Neural cell (in vitro differentiated cells): ENCODE data around the gene PANX1. TPM values are rescaled to one million over a fixed set of nuclear protein-coding genes. Genes with fewer than 3 reads are reported as not detected.

Source experiments
- H2AFZ ChIP-seq: fragments of 200-600, 300-800 bp; sonication (generic), shearing (Covaris generic); 2 replicates; pipeline ENCODE4 v1.6.0; 2014; ENCODE audit warnings: low read depth, mild to moderate bottlenecking, antibody characterized with exemption, low read length, moderate library complexity
- H3F3A ChIP-seq: fragments of 200-600 bp; shearing (Covaris generic); 2 replicates; pipeline ENCODE4 v1.6.1; 2016; ENCODE audit warnings: mild to moderate bottlenecking, moderate library complexity, mixed read lengths, antibody characterized with exemption, low read length; ENCODE audit not compliant: insufficient read depth, poor library complexity, severe bottlenecking
- H3K27ac ChIP-seq: fragments of 200-600, 300-800 bp; sonication (generic), shearing (Covaris generic); 2 replicates; pipeline ENCODE4 v1.5.1; 2014; ENCODE audit warnings: mild to moderate bottlenecking, low read length, moderate library complexity
- H3K27me3 ChIP-seq: fragments of 300-800, 200-600 bp; sonication (generic), shearing (Covaris generic); 2 replicates; pipeline ENCODE4 v1.6.0; 2014; ENCODE audit warnings: mild to moderate bottlenecking, low read depth, low read length, moderate library complexity; ENCODE audit not compliant: insufficient read depth
- H3K36me3 ChIP-seq: fragments of 300-800, 200-600 bp; sonication (generic), shearing (Covaris generic); 2 replicates; pipeline ENCODE4 v1.5.1; 2014; ENCODE audit warnings: mild to moderate bottlenecking, antibody characterized with exemption, low read length, moderate library complexity; ENCODE audit not compliant: insufficient read depth
- H3K4me2 ChIP-seq: fragments of 300-800, 200-600 bp; sonication (generic), shearing (Covaris generic); 2 replicates; pipeline ENCODE4 v1.6.0; 2014; ENCODE audit warnings: mild to moderate bottlenecking, low read length
- H3K4me3 ChIP-seq: fragments of 300-800, 200-600 bp; sonication (generic), shearing (Covaris generic); 2 replicates; pipeline ENCODE4 v1.5.1; 2014; ENCODE audit warnings: mild to moderate bottlenecking, low read length, moderate library complexity
- H3K79me2 ChIP-seq: fragments of 200-600 bp; shearing (Covaris generic); replicated peaks from 2 replicates; pipeline ENCODE4 v1.6.0; 2014; ENCODE audit warnings: mild to moderate bottlenecking, low read length, moderate library complexity; ENCODE audit not compliant: insufficient read depth
- H3K9ac ChIP-seq: fragments of 300-800, 200-600 bp; sonication (generic), shearing (Covaris generic); 2 replicates; pipeline ENCODE4 v1.6.1; 2016; ENCODE audit warnings: mild to moderate bottlenecking, low read length, mixed read lengths
- H3K9me2 ChIP-seq: fragments of 200-600 bp; shearing (Covaris generic); 2 replicates; pipeline ENCODE4 v1.6.1; 2016; ENCODE audit warnings: mild to moderate bottlenecking, low read length, mixed read lengths; ENCODE audit not compliant: insufficient read depth
- H3K9me3 ChIP-seq: fragments of 200-600, 300-800 bp; sonication (generic), shearing (Covaris generic); 2 replicates; pipeline ENCODE4 v1.6.1; 2016; ENCODE audit warnings: mild to moderate bottlenecking, mixed run types, low read length, moderate library complexity, mixed read lengths
- H4K20me1 ChIP-seq: fragments of 200-600 bp; shearing (Covaris generic); 2 replicates; pipeline ENCODE4 v1.6.1; 2016; ENCODE audit warnings: mild to moderate bottlenecking, mixed run types; ENCODE audit not compliant: insufficient read depth
- CTCF ChIP-seq: fragments of 450-650 bp; IDR thresholded peaks from 2 replicates; pipeline ENCODE4 v1.5.1; 2014; ENCODE audit warnings: antibody characterized with exemption, mild to moderate bottlenecking, moderate library complexity; ENCODE audit not compliant: poor library complexity, severe bottlenecking
- EP300 ChIP-seq: fragments of 450-650 bp; conservative IDR thresholded peaks from 2 replicates; pipeline ENCODE4 v1.6.1; 2014; ENCODE audit warnings: antibody characterized with exemption, mild to moderate bottlenecking, moderate library complexity; ENCODE audit not compliant: poor library complexity, severe bottlenecking
- EZH2 ChIP-seq: fragments of 200-600, 300-800 bp; shearing (Covaris generic), sonication (generic); IDR thresholded peaks from 2 replicates; pipeline ENCODE4 v1.6.1; 2014; ENCODE audit warnings: antibody characterized with exemption, low read length, borderline replicate concordance, mild to moderate bottlenecking; ENCODE audit not compliant: insufficient read depth, poor library complexity, severe bottlenecking
- MXI1 ChIP-seq: fragments of 450-650 bp; conservative IDR thresholded peaks from 2 replicates; pipeline ENCODE4 v1.6.1; 2014; ENCODE audit warnings: antibody characterized with exemption, mild to moderate bottlenecking; ENCODE audit not compliant: poor library complexity, severe bottlenecking
- POLR2AphosphoS5 ChIP-seq: IDR thresholded peaks from 2 replicates; pipeline ENCODE4 v1.6.1; 2012
- RAD21 ChIP-seq: fragments of 450-650 bp; conservative IDR thresholded peaks from 2 replicates; pipeline ENCODE4 v1.6.1; 2014; ENCODE audit warnings: antibody characterized with exemption, mild to moderate bottlenecking, moderate library complexity
- REST ChIP-seq: IDR thresholded peaks from 2 replicates; pipeline ENCODE4 v1.6.1; 2012; ENCODE audit warnings: borderline replicate concordance
- SMC3 ChIP-seq: fragments of 450-650 bp; conservative IDR thresholded peaks from 2 replicates; pipeline ENCODE4 v1.6.1; 2014; ENCODE audit warnings: antibody characterized with exemption, mild to moderate bottlenecking, moderate library complexity; ENCODE audit not compliant: poor library complexity
- TAF1 ChIP-seq: IDR thresholded peaks from 2 replicates; pipeline ENCODE4 v1.6.1; 2012; ENCODE audit warnings: low read depth
- polyA plus RNA-seq: library from polyadenylated mRNA; depleted of rRNA; stranded (reverse); fragments of >200 nt; gene quantifications from 2 replicates; pipeline ENCODE4 v1.2.3, GENCODE V29; 2014

Gene PANX1
- polyA plus RNA-seq, 1 donor from 2014 or later: 48.0 TPM

GRCh38 chr11:94194712-94195111 lies 66.1 kb downstream of the PANX1 start:
- H3K79me2 ChIP-seq: no peaks in the 10 kb centered on the region
- H3F3A ChIP-seq: no peaks in the 10 kb centered on the region
- H3K9me3 ChIP-seq: no peaks in the 10 kb centered on the region
- no peak overlapping the region for H3K4me2 ChIP-seq
- H3K27me3 ChIP-seq: no peaks in the 10 kb centered on the region
- no peak overlapping the region for H3K9ac ChIP-seq
- H2AFZ ChIP-seq: no peak overlapping the region
- TF ChIP-seq EP300: no peak
- TF ChIP-seq EZH2: no peak
- no peak for TF ChIP-seq POLR2AphosphoS5
- TF ChIP-seq CTCF: no peak
- no peak for TF ChIP-seq TAF1
- no peak for TF ChIP-seq REST
- TF ChIP-seq RAD21: no peak
- no peak for TF ChIP-seq MXI1
- TF ChIP-seq SMC3: no peak
- H3K36me3 ChIP-seq: no peaks in the 10 kb centered on the region
- no peak overlapping the region for H3K27ac ChIP-seq
- no peaks in the 10 kb centered on the region for H3K9me2 ChIP-seq
- no peak overlapping the region for H3K4me3 ChIP-seq
- H4K20me1 ChIP-seq: no peaks in the 10 kb centered on the region

DNA sequence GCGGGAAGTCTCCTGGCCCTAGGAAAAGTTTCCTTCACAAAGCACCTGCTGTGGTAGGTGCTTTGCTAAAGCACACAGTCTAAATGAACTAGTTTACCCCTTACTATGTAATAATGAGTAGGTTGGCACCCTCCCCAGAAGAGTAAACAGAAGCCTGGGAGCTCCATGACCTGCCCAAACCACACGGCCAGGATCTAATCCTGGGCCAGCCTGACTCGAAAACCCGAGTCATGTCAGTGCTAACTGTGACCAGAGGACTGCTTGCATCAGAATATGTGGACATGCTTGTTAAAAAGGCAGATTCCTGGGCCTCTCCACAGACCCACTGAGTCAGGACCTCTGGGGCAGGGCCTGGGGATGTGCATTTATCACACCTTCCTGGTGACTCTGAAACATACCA lies 67.7 kb downstream of the PANX1 start:
- Histone ChIP-seq H3K4me2 (no peak overlapping the region), H3K79me2 (no peaks in the 10 kb centered on the region), H3K27ac (no peak overlapping the region), H4K20me1 (no peaks in the 10 kb centered on the region), H2AFZ (no peak overlapping the region), H3K9me2 (no peaks in the 10 kb centered on the region), H3K9me3 (no peaks in the 10 kb centered on the region), H3K27me3 (no peaks in the 10 kb centered on the region), H3K9ac (no peak overlapping the region), H3F3A (no peaks in the 10 kb centered on the region), H3K36me3 (no peaks in the 10 kb centered on the region), H3K4me3 (no peak overlapping the region)
- TF ChIP-seq TAF1 (no peak), RAD21 (no peak), POLR2AphosphoS5 (no peak), EZH2 (no peak), REST (no peak), EP300 (no peak), CTCF (no peak), MXI1 (no peak), SMC3 (no peak)
